ENCODE data around the gene CHL1.

Gene CHL1

GRCh38 chr3:291646-292436 lies 95.3 kb downstream of the CHL1 start:
- no peak overlapping the region for H3K27ac ChIP-seq (ENCODE audit: low read length)
- H3K9ac ChIP-seq (ENCODE audit: low read depth, low read length), result no peak overlapping the region
- no peak overlapping the region for H3K4me3 ChIP-seq (ENCODE audit: low read length)

GRCh38 chr3:294096-294495 lies 97.5 kb downstream of the CHL1 start:
- no peaks in the 10 kb centered on the region for H3K36me3 ChIP-seq (ENCODE audit: insufficient read depth, low read depth, low read length)
- H3K9ac ChIP-seq (ENCODE audit: low read depth, low read length), result no peak overlapping the region
- no peak overlapping the region for H3K27ac ChIP-seq (ENCODE audit: low read length)
- no peaks in the 10 kb centered on the region for H3K9me3 ChIP-seq (ENCODE audit: insufficient read depth, low read depth, low read length)
- no peaks in the 10 kb centered on the region for H3K27me3 ChIP-seq (ENCODE audit: insufficient read depth, low read length)
- no peak overlapping the region for H3K4me3 ChIP-seq (ENCODE audit: low read length)
- no peaks in the 10 kb centered on the region for H3K4me1 ChIP-seq (ENCODE audit: insufficient read depth, low read length)

More at GRCh38 chr3:291646-292436, 95.3 kb downstream of the CHL1 start:
- Histone ChIP-seq H3K9me3 (ENCODE audit: insufficient read depth, low read depth, low read length) (no peaks in the 10 kb centered on the region), H3K4me1 (ENCODE audit: insufficient read depth, low read length) (no peaks in the 10 kb centered on the region), H3K36me3 (ENCODE audit: insufficient read depth, low read depth, low read length) (no peaks in the 10 kb centered on the region), H3K27me3 (ENCODE audit: insufficient read depth, low read length) (no peaks in the 10 kb centered on the region)

- no peak overlapping the region for H3K9ac ChIP-seq (ENCODE audit: low read depth, low read length)
- no peaks in the 10 kb centered on the region for H3K9me3 ChIP-seq (ENCODE audit: insufficient read depth, low read depth, low read length)
These were observed 98.0 kb downstream of the CHL1 start for GRCh38 chr3:294581-294980.

GRCh38 chr3:295166-295565 lies 98.6 kb downstream of the CHL1 start:
- Histone ChIP-seq H3K9ac (ENCODE audit: low read depth, low read length) (no peak overlapping the region), H3K9me3 (ENCODE audit: insufficient read depth, low read depth, low read length) (no peaks in the 10 kb centered on the region), H3K4me1 (ENCODE audit: insufficient read depth, low read length) (no peaks in the 10 kb centered on the region), H3K4me3 (ENCODE audit: low read length) (no peak overlapping the region), H3K27ac (ENCODE audit: low read length) (no peak overlapping the region), H3K36me3 (ENCODE audit: insufficient read depth, low read depth, low read length) (no peaks in the 10 kb centered on the region), H3K27me3 (ENCODE audit: insufficient read depth, low read length) (no peaks in the 10 kb centered on the region)

More at GRCh38 chr3:294581-294980, 98.0 kb downstream of the CHL1 start:
- no peaks in the 10 kb centered on the region for H3K36me3 ChIP-seq (ENCODE audit: insufficient read depth, low read depth, low read length)
- H3K27me3 ChIP-seq (ENCODE audit: insufficient read depth, low read length), result no peaks in the 10 kb centered on the region
- no peak overlapping the region for H3K4me3 ChIP-seq (ENCODE audit: low read length)
- H3K27ac ChIP-seq (ENCODE audit: low read length), result no peak overlapping the region
- H3K4me1 ChIP-seq (ENCODE audit: insufficient read depth, low read length), result no peaks in the 10 kb centered on the region

- Histone ChIP-seq H3K9ac (ENCODE audit: low read depth, low read length) (no peak overlapping the region), H3K4me3 (ENCODE audit: low read length) (no peak overlapping the region), H3K9me3 (ENCODE audit: insufficient read depth, low read depth, low read length) (no peaks in the 10 kb centered on the region), H3K36me3 (ENCODE audit: insufficient read depth, low read depth, low read length) (no peaks in the 10 kb centered on the region), H3K4me1 (ENCODE audit: insufficient read depth, low read length) (no peaks in the 10 kb centered on the region), H3K27me3 (ENCODE audit: insufficient read depth, low read length) (no peaks in the 10 kb centered on the region), H3K27ac (ENCODE audit: low read length) (no peak overlapping the region)
These were observed 101.0 kb downstream of the CHL1 start for GRCh38 chr3:297585-297984.

GRCh38 chr3:299590-300301 lies 103.2 kb downstream of the CHL1 start:
- no peaks in the 10 kb centered on the region for H3K27me3 ChIP-seq (ENCODE audit: insufficient read depth, low read length)
- no peaks in the 10 kb centered on the region for H3K9me3 ChIP-seq (ENCODE audit: insufficient read depth, low read depth, low read length)
- no peaks in the 10 kb centered on the region for H3K4me1 ChIP-seq (ENCODE audit: insufficient read depth, low read length)
- H3K4me3 ChIP-seq (ENCODE audit: low read length), result no peak overlapping the region
- H3K36me3 ChIP-seq (ENCODE audit: insufficient read depth, low read depth, low read length), result no peaks in the 10 kb centered on the region
- H3K27ac ChIP-seq (ENCODE audit: low read length), result no peak overlapping the region
- no peak overlapping the region for H3K9ac ChIP-seq (ENCODE audit: low read depth, low read length)

- H3K36me3 ChIP-seq (ENCODE audit: insufficient read depth, low read depth, low read length), result no peaks in the 10 kb centered on the region
- H3K27ac ChIP-seq (ENCODE audit: low read length), result no peak overlapping the region
- H3K9me3 ChIP-seq (ENCODE audit: insufficient read depth, low read depth, low read length), result no peaks in the 10 kb centered on the region
- no peaks in the 10 kb centered on the region for H3K4me1 ChIP-seq (ENCODE audit: insufficient read depth, low read length)
- H3K27me3 ChIP-seq (ENCODE audit: insufficient read depth, low read length), result no peaks in the 10 kb centered on the region
- H3K4me3 ChIP-seq (ENCODE audit: low read length), result no peak overlapping the region
- H3K9ac ChIP-seq (ENCODE audit: low read depth, low read length), result no peak overlapping the region
These were observed 110.6 kb downstream of the CHL1 start for GRCh38 chr3:307182-307581.

- H3K9me3 ChIP-seq (ENCODE audit: insufficient read depth, low read depth, low read length), result no peaks in the 10 kb centered on the region
These were observed 112.2 kb downstream of the CHL1 start for GRCh38 chr3:308597-309321.

GRCh38 chr3:312160-312733 lies 115.7 kb downstream of the CHL1 start:
- Histone ChIP-seq H3K36me3 (ENCODE audit: insufficient read depth, low read depth, low read length) (no peaks in the 10 kb centered on the region), H3K27me3 (ENCODE audit: insufficient read depth, low read length) (no peaks in the 10 kb centered on the region)

More at GRCh38 chr3:308597-309321, 112.2 kb downstream of the CHL1 start:
- Histone ChIP-seq H3K27me3 (ENCODE audit: insufficient read depth, low read length) (no peaks in the 10 kb centered on the region), H3K36me3 (ENCODE audit: insufficient read depth, low read depth, low read length) (no peaks in the 10 kb centered on the region), H3K4me3 (ENCODE audit: low read length) (no peak overlapping the region), H3K4me1 (ENCODE audit: insufficient read depth, low read length) (no peaks in the 10 kb centered on the region), H3K27ac (ENCODE audit: low read length) (no peak overlapping the region), H3K9ac (ENCODE audit: low read depth, low read length) (no peak overlapping the region)

GRCh38 chr3:312911-313310 lies 116.3 kb downstream of the CHL1 start:
- Histone ChIP-seq H3K27me3 (ENCODE audit: insufficient read depth, low read length) (no peaks in the 10 kb centered on the region), H3K9me3 (ENCODE audit: insufficient read depth, low read depth, low read length) (no peaks in the 10 kb centered on the region), H3K9ac (ENCODE audit: low read depth, low read length) (no peak overlapping the region), H3K4me3 (ENCODE audit: low read length) (no peak overlapping the region), H3K36me3 (ENCODE audit: insufficient read depth, low read depth, low read length) (no peaks in the 10 kb centered on the region), H3K4me1 (ENCODE audit: insufficient read depth, low read length) (no peaks in the 10 kb centered on the region), H3K27ac (ENCODE audit: low read length) (no peak overlapping the region)

More at GRCh38 chr3:312160-312733, 115.7 kb downstream of the CHL1 start:
- no peaks in the 10 kb centered on the region for H3K9me3 ChIP-seq (ENCODE audit: insufficient read depth, low read depth, low read length)
- no peak overlapping the region for H3K4me3 ChIP-seq (ENCODE audit: low read length)
- H3K27ac ChIP-seq (ENCODE audit: low read length), result no peak overlapping the region
- no peaks in the 10 kb centered on the region for H3K4me1 ChIP-seq (ENCODE audit: insufficient read depth, low read length)
- H3K9ac ChIP-seq (ENCODE audit: low read depth, low read length), result no peak overlapping the region

- Histone ChIP-seq H3K9ac (ENCODE audit: low read depth, low read length) (no peak overlapping the region), H3K4me3 (ENCODE audit: low read length) (no peak overlapping the region), H3K36me3 (ENCODE audit: insufficient read depth, low read depth, low read length) (no peaks in the 10 kb centered on the region), H3K9me3 (ENCODE audit: insufficient read depth, low read depth, low read length) (no peaks in the 10 kb centered on the region), H3K27me3 (ENCODE audit: insufficient read depth, low read length) (no peaks in the 10 kb centered on the region), H3K4me1 (ENCODE audit: insufficient read depth, low read length) (no peaks in the 10 kb centered on the region), H3K27ac (ENCODE audit: low read length) (no peak overlapping the region)
These were observed 120.4 kb downstream of the CHL1 start for GRCh38 chr3:317012-317411.

All from iPS-20b (cell line).